Neural cell (in vitro differentiated cells): ENCODE data around the gene CENPV.

Experiments used
- CTCF ChIP-seq: fragments of 450-650 bp; IDR thresholded peaks from 2 replicates; pipeline ENCODE4 v1.5.1; 2014; ENCODE audit warnings: antibody characterized with exemption, mild to moderate bottlenecking, moderate library complexity; ENCODE audit not compliant: poor library complexity, severe bottlenecking
- EP300 ChIP-seq: fragments of 450-650 bp; conservative IDR thresholded peaks from 2 replicates; pipeline ENCODE4 v1.6.1; 2014; ENCODE audit warnings: antibody characterized with exemption, mild to moderate bottlenecking, moderate library complexity; ENCODE audit not compliant: poor library complexity, severe bottlenecking
- EZH2 ChIP-seq: fragments of 200-600, 300-800 bp; shearing (Covaris generic), sonication (generic); IDR thresholded peaks from 2 replicates; pipeline ENCODE4 v1.6.1; 2014; ENCODE audit warnings: antibody characterized with exemption, low read length, borderline replicate concordance, mild to moderate bottlenecking; ENCODE audit not compliant: insufficient read depth, poor library complexity, severe bottlenecking
- MXI1 ChIP-seq: fragments of 450-650 bp; conservative IDR thresholded peaks from 2 replicates; pipeline ENCODE4 v1.6.1; 2014; ENCODE audit warnings: antibody characterized with exemption, mild to moderate bottlenecking; ENCODE audit not compliant: poor library complexity, severe bottlenecking
- POLR2AphosphoS5 ChIP-seq: IDR thresholded peaks from 2 replicates; pipeline ENCODE4 v1.6.1; 2012
- RAD21 ChIP-seq: fragments of 450-650 bp; conservative IDR thresholded peaks from 2 replicates; pipeline ENCODE4 v1.6.1; 2014; ENCODE audit warnings: antibody characterized with exemption, mild to moderate bottlenecking, moderate library complexity
- REST ChIP-seq: IDR thresholded peaks from 2 replicates; pipeline ENCODE4 v1.6.1; 2012; ENCODE audit warnings: borderline replicate concordance
- SMC3 ChIP-seq: fragments of 450-650 bp; conservative IDR thresholded peaks from 2 replicates; pipeline ENCODE4 v1.6.1; 2014; ENCODE audit warnings: antibody characterized with exemption, mild to moderate bottlenecking, moderate library complexity; ENCODE audit not compliant: poor library complexity
- TAF1 ChIP-seq: IDR thresholded peaks from 2 replicates; pipeline ENCODE4 v1.6.1; 2012; ENCODE audit warnings: low read depth

- TF ChIP-seq EZH2 (no peak), CTCF (no peak), EP300 (no peak), REST (no peak), POLR2AphosphoS5 (no peak), TAF1 (no peak), RAD21 (no peak), MXI1 (no peak), SMC3 (no peak)
These were observed 10.3 kb downstream of the CENPV start for GRCh38 chr17:16342979-16343378.
